Activated CD8-positive, alpha-beta memory T cell treated with anti-CD3 and anti-CD28 coated beads, Interleukin-2, amount 50 U/mL, for 4 hours (primary cell): ENCODE measurements around the gene C4BPA.

Experiments
- DNase-seq: peaks from one replicate; pipeline ENCODE4 v3.0.0-alpha.2; 2020

Gene C4BPA

DNA sequence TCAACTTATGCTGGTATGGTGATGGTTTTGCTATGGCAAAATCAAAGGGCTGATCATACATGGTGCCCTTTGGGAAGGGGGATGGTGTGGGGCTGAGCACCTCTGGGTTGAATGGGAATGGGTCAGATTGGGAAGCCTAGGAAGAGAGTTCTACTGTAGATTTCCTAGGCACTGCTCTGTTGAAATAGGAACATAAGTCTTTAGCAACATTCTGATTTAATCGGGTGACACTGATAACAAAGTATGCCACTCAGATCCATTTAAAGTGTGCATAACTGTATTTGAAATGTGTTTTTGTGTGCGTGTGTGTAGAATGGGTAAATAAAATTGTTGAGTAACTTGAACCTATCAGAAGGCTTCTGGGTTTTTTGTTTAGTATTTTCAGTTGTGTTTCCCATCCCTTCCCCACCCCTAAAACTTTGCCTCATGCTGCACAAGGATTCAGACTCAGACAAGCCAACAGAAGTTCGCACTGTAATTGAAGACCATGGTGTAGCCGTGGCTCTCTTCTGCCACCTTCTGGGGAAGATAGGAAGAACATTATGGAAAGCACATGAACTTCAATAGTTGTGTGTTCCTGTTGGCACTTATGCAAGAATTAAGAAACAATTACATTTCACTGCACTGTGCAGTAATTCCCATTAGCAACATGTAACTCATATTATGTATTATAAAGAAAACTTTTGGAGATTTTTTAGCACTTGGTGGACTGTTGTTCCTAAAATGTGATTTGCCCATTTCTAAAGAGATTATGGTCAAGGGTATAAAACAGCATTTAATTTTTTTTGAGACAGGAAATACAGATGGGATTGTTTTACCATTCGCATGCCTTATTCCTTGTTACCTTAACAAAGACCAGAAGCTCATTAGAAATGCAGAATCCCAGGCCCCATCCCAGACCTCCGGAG lies 26.3 kb upstream of the C4BPA start:
- DNase-seq: peak; percentile 64

DNA sequence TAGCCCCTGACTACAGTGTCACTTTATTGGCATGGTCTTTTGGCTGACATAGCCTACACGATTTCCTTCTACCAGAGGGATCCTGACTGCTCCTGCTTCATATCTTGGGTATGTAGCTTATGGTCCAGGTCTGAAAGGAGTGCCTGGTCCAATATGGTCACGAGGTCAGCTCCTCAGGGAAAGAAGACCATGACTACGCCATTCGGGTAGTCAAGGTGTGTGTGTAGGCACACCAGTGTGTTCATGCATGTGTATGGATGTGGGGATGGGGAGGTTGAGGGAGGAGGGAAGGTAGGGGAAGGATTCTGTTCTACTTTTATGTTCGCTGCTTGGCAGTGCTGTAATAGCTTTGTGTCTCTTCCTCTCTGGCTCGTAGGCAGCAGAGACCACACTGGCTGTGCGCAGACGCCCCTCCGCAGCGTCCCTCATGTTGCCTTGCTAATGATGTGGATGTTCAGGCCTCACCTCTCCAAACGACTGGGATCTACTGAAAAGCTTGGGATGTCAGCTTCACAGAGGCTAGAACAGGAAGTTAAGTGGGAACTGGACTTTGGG lies 25.4 kb upstream of the C4BPA start:
- no peak for DNase-seq

DNA sequence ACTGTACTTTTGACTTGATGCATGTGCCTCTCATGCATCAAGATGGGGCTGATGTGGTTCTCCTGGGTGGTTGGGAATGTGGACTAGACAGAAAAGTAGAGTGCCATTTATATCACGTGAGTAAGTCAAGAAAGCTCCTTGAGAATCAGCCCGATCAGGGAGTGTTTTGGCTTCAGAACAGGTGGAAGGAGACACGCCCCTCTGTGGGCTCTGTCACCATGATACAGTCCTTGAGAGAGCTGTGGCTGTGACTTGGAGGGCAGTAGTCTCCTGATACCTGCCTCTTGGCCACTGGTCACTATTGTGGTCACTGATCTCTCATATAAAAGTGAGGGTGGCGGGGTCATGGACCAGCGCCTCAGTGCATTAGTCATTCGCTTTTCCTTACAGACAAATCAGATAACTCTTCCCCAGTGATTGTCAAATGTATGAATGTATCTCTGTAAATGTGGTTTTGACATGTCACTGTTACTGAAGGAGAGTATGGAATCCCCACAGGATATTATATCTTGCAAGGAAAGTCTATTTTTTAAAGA lies 24.3 kb upstream of the C4BPA start:
- DNase-seq: no peak

DNA sequence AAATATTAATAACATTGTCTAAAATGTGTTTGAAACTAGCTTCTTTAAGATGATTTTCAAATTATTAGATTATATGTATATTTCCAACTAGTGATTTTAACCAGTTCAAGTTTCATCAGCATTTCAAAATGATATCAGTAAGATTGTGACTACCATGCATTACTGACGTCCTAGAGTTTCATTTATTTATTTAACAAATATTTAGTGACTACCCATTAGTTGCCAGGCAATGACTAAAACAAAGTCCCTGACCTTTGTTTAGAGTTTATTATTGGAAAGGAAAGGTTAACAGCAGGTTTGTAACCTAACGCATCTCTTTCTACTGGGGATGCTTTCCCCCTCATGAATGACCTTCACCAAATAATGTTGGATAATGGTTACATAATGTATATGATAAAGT lies 22.9 kb upstream of the C4BPA start:
- no peak for DNase-seq

DNA sequence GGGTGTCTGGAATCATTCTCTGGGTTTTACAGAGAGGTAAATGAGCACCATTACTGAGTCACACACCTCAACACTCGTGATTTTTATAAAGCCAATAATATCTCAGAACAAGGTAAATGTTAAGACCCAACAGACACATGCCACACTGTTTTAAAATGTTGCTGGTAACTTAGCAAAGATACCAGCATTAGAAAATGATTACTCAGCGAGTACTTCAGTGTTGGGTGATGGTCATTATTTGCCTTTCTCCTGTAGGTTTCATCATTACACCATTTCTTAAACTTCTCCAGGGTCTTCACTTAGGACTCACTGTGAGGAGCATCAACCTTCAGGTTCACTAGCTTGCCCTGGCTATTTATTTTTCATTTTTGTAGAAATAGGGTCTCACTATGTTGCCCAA lies 22.2 kb upstream of the C4BPA start:
- no peak for DNase-seq

DNA sequence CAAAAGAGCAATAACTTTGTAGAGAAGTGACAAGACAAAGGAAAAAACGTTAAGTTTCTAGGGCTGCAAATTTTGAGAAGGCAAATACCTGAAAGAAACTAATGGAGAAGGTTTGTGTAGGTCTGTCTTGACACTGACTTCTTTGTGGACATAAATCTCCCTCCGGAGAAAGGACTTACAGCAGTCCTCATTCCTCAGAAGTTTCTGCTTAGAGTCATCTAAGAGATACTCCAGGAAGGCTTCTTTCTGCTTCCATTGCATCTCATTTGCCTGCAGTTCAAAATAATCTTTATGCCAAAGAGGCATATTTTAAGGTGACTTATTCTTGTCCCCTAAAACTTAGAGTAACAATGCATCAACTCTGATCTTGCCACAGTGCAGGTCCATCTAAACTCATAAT lies 19.8 kb upstream of the C4BPA start:
- DNase-seq: no peak

DNA sequence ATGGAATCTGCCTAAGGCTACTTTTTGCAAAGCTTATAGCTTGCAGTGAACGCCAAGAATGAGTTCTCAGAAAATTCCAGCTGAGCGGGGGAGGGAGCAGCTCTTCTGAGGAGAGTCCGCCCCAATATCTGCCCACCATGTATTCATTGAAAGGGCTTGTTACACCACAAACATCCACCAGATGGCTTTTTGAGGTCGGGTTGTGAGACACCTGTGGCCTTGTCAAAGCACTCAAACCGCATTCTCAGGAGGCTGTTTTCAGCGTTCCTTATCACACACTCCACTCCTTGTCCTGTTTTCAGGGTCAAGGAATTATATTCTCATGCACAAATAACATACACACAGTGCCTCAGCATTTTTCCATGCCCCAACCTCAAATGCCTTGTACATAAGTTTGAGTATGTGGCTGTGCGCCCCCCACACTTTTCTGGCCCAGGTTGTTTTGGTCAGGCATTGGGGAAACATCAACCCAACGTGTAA lies 19.3 kb upstream of the C4BPA start:
- peak; percentile 47 for DNase-seq

DNA sequence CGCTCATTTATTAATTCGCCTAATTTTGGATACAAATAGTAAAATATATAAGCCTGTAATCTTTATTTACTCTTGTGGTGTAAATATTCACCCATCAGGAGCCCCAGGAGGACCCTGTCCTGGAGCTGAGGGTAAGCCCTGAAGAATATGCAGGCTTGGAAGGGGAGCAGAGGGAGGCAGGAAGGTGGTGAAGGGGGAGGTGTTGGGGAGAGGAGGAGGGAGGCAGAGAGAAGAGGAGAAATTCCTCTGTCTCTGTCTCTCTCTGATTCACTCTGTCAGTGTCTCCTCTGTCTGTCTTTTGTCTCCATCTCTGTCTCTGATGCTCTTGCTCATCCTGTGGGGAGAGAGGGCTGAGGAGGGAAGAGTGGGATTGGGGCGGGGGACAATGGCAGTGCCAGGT lies 18.1 kb upstream of the C4BPA start:
- no peak for DNase-seq

DNA sequence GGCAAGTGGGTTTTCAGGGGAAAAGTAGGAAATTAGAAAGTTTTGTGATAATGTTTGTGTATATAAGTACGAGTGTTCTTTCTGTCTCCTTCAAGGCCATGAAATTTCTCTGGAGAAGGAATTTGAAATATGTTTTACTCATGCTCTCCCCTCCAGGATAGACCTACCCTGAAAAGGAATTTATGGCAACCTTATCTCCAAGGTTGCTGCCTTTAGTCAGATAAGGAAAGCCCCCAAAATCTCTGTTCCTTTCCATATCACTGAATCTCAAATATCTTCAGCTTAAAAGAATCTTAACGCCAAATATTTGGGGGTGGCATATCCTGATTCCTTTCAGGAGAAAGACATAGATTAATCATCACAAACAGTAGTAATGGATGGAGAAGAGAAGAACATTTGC lies 15.9 kb upstream of the C4BPA start:
- no peak for DNase-seq

DNA sequence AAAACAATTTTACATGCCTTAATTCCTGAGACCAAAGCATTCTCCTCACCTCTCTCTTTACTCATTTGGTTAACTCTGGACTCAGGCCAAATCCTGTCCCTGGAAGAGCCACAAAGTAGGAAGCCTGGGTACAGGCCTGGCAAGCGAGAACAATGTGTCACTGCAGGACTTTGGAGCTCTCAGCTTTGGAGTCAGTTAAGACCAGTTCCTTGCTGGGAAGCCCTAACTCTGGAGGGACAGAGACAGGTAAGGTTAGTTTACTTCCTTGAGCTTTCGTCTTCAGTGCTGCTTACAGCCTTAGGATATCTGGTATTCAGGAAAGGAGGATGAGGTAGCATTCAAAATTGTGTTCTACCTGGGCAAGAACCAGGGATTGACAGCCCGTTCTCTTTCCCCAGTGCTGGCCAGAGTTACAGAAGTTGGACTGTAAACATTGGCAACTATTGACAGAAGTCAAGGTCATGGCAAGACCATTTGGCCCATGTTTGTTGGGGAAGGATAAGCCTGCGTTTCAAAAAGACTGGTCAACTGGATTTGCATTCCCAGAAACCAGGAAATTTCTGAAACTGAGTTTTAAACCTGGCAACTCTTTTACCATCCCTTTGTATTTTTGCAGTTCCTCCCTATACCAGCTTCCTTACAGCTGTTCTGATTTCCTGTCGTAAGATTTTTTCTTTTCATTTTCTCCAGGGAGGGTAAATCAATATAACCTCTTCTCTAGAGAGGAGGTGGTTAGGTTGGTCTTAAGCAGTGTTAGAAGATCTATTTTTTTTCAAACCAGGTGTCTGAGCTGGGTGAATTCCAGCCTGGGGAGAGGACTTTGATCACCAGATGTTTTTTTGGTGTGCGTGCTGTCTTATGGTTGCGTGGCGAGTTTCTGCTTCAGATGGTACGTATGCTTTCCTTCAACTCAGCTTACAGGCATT lies 15.1 kb upstream of the C4BPA start, which contains the start of gene C4BPB:
Gene C4BPB, plus strand, starts transcription at position 160 of the 926 bp plus-strand sequence. Its CDS starts 672 bp downstream, at position 832.
- no peak for DNase-seq

DNA sequence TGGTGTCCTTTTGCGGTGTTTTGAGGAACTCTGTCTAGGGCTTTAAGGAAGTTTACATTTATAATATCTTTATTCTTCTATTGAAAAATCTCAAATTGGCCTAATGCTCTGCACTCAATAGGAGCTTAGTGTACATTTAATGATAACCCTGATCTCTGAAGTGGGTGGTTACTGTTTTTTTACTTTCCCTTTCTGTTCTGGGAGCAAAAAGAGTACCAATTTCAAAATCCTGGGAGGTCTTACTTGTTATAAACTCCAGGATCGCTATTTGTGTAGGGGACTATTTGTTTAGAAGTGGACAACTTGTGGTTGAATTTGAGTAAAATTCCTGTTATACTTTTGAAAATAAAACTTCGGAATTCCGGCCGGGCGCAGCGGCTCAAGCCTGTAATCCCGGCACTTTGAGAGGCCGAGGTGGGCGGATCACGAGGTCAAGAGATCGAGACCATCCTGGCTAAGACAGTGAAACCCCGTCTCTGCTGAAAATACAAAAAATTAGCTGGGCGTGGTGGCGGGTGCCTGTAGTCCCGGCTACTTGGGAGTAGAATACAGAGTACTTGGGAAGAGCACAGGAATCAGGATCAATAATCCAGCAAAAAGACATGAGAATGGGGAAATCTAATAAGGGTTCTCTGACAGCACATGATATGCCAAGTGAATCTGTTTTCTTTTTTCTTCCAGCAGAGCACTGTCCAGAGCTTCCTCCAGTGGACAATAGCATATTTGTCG lies 14.2 kb upstream of the C4BPA start:
- no peak for DNase-seq

DNA sequence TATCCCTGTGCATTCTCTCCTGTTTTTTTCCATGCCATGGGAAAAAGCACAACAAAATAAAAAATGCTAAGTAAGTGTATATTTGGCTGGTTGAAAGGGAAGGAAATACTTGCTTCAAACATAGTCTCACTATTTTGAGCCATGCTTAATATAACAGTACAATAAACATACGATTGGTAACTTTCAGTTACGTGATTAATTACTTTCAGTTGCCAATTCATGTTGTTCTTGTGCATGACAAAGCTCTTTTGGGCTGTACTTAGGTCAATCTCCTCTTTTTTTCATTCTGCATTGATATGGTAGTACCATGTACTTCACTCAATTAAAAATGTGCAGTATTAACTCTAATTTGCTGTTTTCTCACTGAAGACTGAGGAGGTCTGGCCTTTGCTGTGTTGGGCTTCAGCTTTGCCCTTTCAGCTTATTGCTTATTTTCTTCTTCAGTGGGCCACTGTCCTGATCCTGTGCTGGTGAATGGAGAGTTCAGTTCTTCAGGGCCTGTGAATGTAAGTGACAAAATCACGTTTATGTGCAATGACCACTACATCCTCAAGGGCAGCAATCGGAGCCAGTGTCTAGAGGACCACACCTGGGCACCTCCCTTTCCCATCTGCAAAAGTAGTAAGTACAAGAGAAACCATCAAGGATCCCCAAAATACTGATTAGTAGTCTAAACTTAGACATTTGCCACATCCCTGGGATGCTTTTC lies 12.7 kb upstream of the C4BPA start:
- DNase-seq: no peak

DNA sequence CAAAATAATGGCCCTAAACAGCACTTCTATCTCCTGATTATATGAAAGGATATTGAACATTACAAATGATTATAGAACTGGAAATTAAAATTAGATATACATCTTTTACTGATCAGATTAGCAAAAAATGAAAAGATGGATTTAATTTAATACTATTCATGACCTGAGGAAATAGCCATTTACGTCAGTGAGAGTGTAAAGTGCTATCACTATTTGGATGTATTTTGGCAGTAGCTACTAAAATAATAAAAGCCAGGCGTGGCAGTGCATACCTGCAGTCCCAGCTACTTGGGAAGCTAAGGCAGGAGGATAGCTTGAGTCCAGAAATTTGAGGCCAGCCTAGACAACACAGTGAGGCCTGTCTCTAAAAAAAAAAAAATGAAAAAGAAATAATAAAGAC lies 10.1 kb upstream of the C4BPA start:
- DNase-seq: no peak

DNA sequence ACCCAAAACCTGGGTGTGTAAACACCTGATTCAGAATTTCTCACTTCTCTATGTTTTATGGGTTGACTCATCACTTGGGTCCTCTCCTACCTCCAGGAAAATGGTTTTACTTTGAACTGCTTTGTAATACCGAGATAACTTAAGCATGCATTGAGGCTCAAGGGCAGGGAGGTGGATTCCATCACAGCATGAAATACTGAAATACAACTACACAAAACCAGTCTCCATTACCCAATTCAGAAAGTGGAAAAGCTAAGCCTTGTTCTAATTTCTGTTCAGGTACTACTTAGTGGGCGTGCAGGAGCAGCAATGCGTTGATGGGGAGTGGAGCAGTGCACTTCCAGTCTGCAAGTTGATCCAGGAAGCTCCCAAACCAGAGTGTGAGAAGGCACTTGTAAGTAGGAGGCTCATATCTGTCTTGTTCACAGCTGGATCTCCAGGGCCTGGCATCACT lies 6.1 kb upstream of the C4BPA start:
- no peak for DNase-seq

DNA sequence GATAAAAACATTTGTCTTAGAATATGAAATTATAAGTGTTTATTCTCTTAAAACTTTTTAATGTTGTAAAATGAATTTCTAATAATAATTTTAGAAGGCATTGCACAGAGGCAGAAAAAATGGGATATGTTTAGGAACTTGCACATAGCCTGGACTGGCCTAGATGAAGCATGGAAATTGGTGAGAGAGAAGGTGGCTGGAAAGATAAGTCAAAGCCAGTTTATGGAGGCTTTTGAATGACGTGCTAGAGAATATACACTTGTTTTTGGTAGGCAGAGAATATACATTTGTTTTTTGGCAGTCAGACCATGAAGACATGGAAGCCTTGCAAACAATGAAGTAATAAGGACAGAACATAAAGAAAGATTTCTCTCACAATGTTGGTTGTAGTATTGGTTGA lies 2.3 kb upstream of the C4BPA start:
- DNase-seq: no peak

DNA sequence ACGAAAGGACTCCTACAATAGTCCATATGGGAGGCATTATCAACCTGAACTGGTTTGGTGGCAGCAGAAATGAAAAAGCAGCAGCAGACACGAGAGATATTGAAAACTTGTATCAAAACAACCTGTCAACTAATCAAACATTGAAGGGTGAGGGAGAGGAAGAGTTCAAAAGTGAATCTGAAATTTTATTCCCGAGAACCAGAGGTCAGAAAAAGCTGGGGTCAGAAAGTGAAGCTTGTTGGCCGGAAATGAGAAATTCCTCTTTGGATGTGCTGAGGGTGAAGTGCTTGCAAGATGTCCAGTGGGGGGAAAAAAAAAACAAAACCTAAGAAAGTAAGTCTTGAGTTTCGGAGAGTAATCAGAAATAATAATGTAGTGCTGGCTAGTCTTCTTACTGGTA lies 1.9 kb upstream of the C4BPA start:
- DNase-seq: no peak

DNA sequence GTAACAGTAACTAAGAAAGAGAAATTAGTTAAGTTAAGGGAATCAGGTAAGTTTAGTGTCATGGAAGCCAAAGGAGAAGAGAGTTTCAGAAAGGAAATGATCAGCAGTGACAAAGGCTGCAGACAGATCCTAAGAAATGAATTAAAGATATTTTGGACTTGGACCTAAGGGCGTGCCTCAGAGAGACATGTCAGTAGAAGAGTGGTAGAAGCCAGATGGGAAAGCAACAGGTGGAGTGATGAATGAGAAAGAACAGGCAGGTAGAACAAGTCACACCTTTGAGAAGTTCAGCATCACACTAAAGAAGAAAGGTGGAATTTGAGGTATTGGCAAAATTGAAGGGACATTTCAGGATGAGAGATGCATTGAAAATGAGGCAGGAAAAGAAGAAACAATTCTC lies 1.4 kb upstream of the C4BPA start:
- no peak for DNase-seq

DNA sequence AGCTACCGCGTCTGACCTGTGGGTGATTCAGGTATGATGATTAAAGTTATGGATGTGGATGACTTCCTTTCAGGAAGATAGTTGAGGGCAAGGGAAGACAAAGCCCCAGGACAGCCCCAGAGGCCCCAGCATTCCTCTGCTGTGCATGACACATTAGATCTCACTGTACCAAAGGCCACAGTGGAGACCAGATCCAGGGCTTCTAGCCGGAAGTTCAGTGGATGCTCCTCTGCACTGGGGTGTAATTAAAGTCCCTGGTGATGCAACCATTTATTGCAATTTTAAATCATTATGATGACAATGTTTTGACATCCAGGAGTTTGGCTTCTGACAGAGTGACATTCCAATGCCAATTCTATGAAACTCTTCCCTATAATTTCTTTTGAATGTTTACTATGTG lies 5.0 kb downstream of the C4BPA start:
- DNase-seq: no peak

DNA sequence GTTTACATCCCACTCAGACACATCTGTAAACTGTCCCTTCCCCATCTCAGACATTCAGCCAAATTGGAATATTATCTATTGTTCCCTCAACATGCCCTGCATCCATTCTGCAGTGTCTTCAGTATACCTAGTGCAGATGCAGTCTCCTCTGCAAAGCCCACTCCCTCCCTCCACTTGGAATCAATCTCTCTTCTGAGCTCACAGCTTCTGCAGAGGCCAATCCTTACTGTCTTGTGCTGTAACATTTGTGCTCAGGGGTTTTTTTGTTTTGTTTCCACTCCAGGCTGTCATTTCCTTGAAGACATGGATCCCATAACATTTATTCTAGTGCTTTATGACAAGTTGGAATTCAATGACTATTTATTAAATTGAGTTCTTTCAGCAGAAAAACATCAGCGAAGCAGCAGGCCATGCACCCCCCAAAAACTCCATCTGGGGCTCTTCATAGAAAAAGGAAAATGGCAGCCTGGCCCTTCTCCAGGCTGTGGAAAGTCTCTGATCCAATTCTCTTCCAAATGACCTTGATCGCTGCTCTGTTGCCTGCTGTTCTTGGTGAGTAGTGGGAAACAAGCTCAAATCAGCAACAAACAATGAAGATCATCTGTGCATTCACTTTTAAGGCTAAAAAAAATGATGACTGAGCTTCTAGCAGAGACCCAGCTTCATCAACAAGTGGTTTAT lies 8.7 kb downstream of the C4BPA start:
- DNase-seq: no peak

DNA sequence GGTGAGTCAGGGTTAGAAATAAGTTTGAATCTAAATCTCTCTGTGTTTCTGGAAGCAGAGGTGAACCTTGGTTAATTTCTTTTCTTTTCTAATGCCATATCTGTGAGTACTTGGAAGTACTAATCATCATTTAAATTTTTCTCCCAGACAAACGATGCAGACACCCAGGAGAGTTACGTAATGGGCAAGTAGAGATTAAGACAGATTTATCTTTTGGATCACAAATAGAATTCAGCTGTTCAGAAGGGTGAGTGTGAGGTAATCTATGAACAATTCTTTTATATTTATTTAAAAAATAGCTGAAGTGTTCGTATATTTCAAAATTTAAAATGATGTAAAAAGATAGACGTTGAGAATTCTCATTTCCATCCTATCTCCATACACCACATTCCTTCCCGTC lies 11.2 kb downstream of the C4BPA start:
- DNase-seq: no peak

DNA sequence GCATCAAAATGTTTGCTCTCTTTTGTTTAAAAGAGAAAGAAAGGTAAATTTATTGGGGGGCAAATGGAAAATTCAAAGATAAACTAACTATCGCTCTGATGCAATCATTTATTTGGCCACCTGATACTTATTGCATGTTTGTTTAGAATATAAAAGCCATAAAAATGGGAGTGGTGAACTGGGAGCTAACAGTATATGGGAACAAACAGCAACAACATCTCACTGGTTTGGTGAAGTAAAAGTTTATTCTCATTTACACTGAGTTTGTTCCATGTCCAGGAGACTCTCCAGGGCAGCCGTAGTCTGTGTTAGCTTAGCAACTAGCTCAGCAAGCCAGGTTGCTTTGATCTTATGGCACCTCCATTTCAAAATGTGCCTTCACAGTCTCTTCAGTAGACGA lies 20.4 kb downstream of the C4BPA start:
- DNase-seq: no peak
